ENCODE results near the gene MLH3.
A peak's percentile ranks its signal among the peaks of the same experiment; 100 is the strongest.

Gene MLH3

GRCh38 chr14:75048101-75048500, 3.2 kb downstream of the MLH3 start:
- ATAC-seq (ENCODE audit: insufficient read depth, low read depth) = no peak
- no peak overlapping the region for H3K4me3 ChIP-seq (ENCODE audit: low read depth in 1 of 2, low read length in 2 of 2)
- no peaks in the 10 kb centered on the region for H3K9me3 ChIP-seq (ENCODE audit: insufficient read depth, low read length, severe bottlenecking)
- no peak overlapping the region for H3K9ac ChIP-seq (ENCODE audit: low read depth, low read length)
- no peak overlapping the region for H2AFZ ChIP-seq (ENCODE audit: low read depth, low read length)
- peaks cover 55% of the 10 kb centered on the region for H3K4me1 ChIP-seq (ENCODE audit: insufficient read depth, low read length)
- peaks cover 2% of the 10 kb centered on the region; the same call in 1 of the 2 replicates for H4K20me1 ChIP-seq (ENCODE audit: insufficient read depth, low read length)
- TF ChIP-seq EZH2 (IDR thresholded peaks at IDR 0.05; ENCODE audit: borderline replicate concordance, low read depth, low read length, severe bottlenecking) (no peak), CTCF (IDR thresholded peaks at IDR 0.05; ENCODE audit: borderline replicate concordance, extremely low read depth, low read length, poor library complexity, severe bottlenecking) (no peak)
- H3K79me2 ChIP-seq (ENCODE audit: insufficient read depth, low read length) = peaks cover 73% of the 10 kb centered on the region
- no peak for DNase-seq
- H3K4me2 ChIP-seq (ENCODE audit: insufficient read depth, low read length) = no peak overlapping the region
- H3K36me3 ChIP-seq (ENCODE audit: insufficient read depth, low read length) = peaks cover 18% of the 10 kb centered on the region
- no peak overlapping the region for H3K27ac ChIP-seq (ENCODE audit: low read length)
- H3K27me3 ChIP-seq (ENCODE audit: insufficient read depth, low read length, poor library complexity) = no peaks in the 10 kb centered on the region

- H3K27ac ChIP-seq (ENCODE audit: low read length) = no peak overlapping the region
- peaks cover 55% of the 10 kb centered on the region for H3K4me1 ChIP-seq (ENCODE audit: insufficient read depth, low read length)
- no peak overlapping the region for H3K9ac ChIP-seq (ENCODE audit: low read depth, low read length)
- H3K4me3 ChIP-seq (ENCODE audit: low read depth in 1 of 2, low read length in 2 of 2) = no peak overlapping the region
- H3K36me3 ChIP-seq (ENCODE audit: insufficient read depth, low read length) = peaks cover 21% of the 10 kb centered on the region
- no peaks in the 10 kb centered on the region for H3K9me3 ChIP-seq (ENCODE audit: insufficient read depth, low read length, severe bottlenecking)
- DNase-seq (no peak), ATAC-seq (ENCODE audit: insufficient read depth, low read depth) (no peak)
- TF ChIP-seq CTCF (IDR thresholded peaks at IDR 0.05; ENCODE audit: borderline replicate concordance, extremely low read depth, low read length, poor library complexity, severe bottlenecking) = no peak
- TF ChIP-seq EZH2 (IDR thresholded peaks at IDR 0.05; ENCODE audit: borderline replicate concordance, low read depth, low read length, severe bottlenecking) = no peak
- peaks cover 2% of the 10 kb centered on the region; the same call in 1 of the 2 replicates for H4K20me1 ChIP-seq (ENCODE audit: insufficient read depth, low read length)
- no peak overlapping the region for H3K4me2 ChIP-seq (ENCODE audit: insufficient read depth, low read length)
- H2AFZ ChIP-seq (ENCODE audit: low read depth, low read length) = no peak overlapping the region
- H3K79me2 ChIP-seq (ENCODE audit: insufficient read depth, low read length) = peaks cover 76% of the 10 kb centered on the region
- H3K27me3 ChIP-seq (ENCODE audit: insufficient read depth, low read length, poor library complexity) = no peaks in the 10 kb centered on the region
Observed at GRCh38 chr14:75047506-75047905, 3.8 kb downstream of the MLH3 start.

- peaks cover 27% of the 10 kb centered on the region for H3K36me3 ChIP-seq (ENCODE audit: insufficient read depth, low read length)
- peaks cover 79% of the 10 kb centered on the region for H3K79me2 ChIP-seq (ENCODE audit: insufficient read depth, low read length)
- H3K9ac ChIP-seq (ENCODE audit: low read depth, low read length) = no peak overlapping the region
- H3K4me1 ChIP-seq (ENCODE audit: insufficient read depth, low read length) = peaks cover 55% of the 10 kb centered on the region
- H3K27me3 ChIP-seq (ENCODE audit: insufficient read depth, low read length, poor library complexity) = no peaks in the 10 kb centered on the region
- peaks cover 2% of the 10 kb centered on the region; the same call in 1 of the 2 replicates for H4K20me1 ChIP-seq (ENCODE audit: insufficient read depth, low read length)
- TF ChIP-seq EZH2 (IDR thresholded peaks at IDR 0.05; ENCODE audit: borderline replicate concordance, low read depth, low read length, severe bottlenecking) (no peak), CTCF (IDR thresholded peaks at IDR 0.05; ENCODE audit: borderline replicate concordance, extremely low read depth, low read length, poor library complexity, severe bottlenecking) (no peak)
- no peak overlapping the region for H2AFZ ChIP-seq (ENCODE audit: low read depth, low read length)
- H3K4me2 ChIP-seq (ENCODE audit: insufficient read depth, low read length) = 0 out of 2 replicates have a peak overlapping the region, but pooled peaks have one; percentile 14
- no peak for ATAC-seq (ENCODE audit: insufficient read depth, low read depth)
- no peak overlapping the region for H3K27ac ChIP-seq (ENCODE audit: low read length)
- no peaks in the 10 kb centered on the region for H3K9me3 ChIP-seq (ENCODE audit: insufficient read depth, low read length, severe bottlenecking)
- no peak for DNase-seq
- H3K4me3 ChIP-seq (ENCODE audit: low read depth in 1 of 2, low read length in 2 of 2) = no peak overlapping the region
Observed at GRCh38 chr14:75046899-75047298, 4.4 kb downstream of the MLH3 start.
